HG02973 (cell line): ENCODE measurements around the gene HRH4.
A peak's percentile ranks its signal among the peaks of the same experiment; 100 is the strongest.

Experiments
- ATAC-seq: cut with Tn5 transposase; IDR thresholded peaks from one replicate; pipeline ENCODE4 v1.9.1; 2021; ENCODE audit warnings: moderate library complexity; ENCODE audit not compliant: unreplicated experiment

The HRH4 gene, protein sequence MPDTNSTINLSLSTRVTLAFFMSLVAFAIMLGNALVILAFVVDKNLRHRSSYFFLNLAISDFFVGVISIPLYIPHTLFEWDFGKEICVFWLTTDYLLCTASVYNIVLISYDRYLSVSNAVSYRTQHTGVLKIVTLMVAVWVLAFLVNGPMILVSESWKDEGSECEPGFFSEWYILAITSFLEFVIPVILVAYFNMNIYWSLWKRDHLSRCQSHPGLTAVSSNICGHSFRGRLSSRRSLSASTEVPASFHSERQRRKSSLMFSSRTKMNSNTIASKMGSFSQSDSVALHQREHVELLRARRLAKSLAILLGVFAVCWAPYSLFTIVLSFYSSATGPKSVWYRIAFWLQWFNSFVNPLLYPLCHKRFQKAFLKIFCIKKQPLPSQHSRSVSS

GRCh38 chr18:24460388-24460787 lies at the start of gene HRH4:
Gene HRH4 (plus strand): TSS chr18:24460637. CDS start chr18:24460729, 92 bp downstream.
- ATAC-seq, result no peak

DNA sequence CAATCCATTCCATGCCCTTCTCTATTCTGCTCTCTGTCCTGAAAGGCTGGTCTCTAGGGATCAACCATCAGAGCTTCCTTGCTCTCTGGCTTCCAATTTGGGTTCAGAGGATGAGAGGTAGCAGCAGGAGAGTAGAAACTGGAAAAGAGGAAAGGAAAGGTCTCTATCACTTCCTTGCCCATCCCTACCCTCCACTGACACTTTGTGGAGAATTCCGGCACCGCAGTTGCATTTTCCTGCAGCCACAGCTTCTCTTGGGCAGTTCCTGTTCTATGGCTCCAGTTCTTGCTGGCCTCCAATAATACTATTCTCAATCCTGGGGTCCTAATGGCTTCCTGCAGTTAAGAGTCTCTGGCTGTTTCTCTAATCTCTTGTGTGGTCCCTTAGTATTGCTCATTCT lies 47.3 kb upstream of the HRH4 start:
- ATAC-seq, result no peak

DNA sequence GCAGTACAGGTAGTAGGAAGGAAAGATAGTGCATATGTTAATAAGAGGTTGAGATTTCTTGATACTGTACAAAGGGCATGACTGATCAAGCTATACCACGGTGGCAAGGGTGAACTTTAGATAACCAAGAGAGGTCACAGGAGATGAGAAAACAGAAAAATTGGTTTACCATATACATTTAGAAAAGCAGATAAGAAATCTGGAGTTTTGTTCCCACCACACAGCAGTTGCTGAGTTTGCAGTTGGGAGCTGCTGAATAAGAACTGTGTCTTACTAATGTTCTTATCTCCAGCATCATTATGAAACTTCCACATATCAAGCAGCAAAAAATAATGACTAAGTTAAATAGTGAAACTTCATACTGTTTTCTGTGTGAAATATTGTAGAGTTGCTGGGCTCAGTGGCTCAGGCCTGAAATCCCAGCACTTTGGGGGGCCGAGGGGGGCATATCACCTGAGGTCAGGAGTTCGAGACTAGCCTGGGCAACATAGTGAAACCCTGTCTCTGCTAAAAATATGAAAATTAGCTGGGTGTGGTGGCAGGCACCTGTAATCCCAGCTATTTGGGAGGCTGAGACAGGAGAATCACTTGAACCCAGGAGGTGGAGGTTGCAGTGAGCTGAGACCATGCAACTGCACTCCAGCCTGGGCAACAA lies 46.0 kb upstream of the HRH4 start:
- ATAC-seq, result no peak

GRCh38 chr18:24417480-24417879 lies 43.0 kb upstream of the HRH4 start:
- ATAC-seq, result no peak

DNA sequence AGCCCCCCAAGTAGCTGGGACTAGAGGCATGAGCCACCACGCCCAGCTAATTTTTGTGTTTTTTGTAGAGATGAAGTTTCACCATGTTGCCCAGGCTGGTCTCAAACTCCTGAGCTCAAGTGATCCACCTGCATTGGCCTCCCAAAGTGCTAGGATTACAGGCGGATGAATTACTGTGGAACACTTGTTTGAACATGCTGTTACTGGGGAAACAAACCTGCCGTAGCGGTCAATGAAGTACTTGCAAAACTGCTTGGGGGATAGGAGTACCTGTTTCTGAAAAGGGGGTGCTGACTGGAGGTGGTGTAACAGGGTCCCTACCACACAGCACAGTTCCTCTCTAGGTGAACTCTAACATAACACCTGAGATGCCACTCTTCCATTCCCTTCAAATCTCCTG lies 39.9 kb upstream of the HRH4 start:
- no peak for ATAC-seq

DNA sequence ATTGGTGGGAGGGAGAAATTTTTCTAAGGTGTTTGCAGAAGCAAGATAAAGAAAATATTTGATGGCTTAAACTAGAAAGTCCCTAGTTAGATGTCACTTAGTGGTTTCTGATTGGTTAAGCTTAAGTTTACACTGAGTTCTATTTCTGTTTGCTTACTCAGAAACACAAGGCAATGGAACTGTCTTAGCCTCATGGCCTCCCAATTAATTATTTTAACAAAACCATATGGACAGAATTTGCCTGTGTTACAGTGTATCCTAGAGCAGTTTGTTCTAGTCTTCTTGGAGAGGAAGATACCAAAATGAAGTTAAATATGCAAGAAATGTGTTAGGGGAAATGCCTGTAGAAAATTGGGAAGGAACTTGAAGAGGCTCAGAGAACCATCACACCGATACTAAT lies 38.6 kb upstream of the HRH4 start:
- ATAC-seq, result no peak

- no peak for ATAC-seq
Measured at GRCh38 chr18:24426073-24426397, 34.4 kb upstream of the HRH4 start.

- peak; percentile 78 for ATAC-seq
Measured at GRCh38 chr18:24426398-24427294, 33.8 kb upstream of the HRH4 start, which contains the start of gene IMPACT. Gene IMPACT (plus strand): TSS chr18:24426670. CDS start chr18:24426757, 87 bp downstream.

DNA sequence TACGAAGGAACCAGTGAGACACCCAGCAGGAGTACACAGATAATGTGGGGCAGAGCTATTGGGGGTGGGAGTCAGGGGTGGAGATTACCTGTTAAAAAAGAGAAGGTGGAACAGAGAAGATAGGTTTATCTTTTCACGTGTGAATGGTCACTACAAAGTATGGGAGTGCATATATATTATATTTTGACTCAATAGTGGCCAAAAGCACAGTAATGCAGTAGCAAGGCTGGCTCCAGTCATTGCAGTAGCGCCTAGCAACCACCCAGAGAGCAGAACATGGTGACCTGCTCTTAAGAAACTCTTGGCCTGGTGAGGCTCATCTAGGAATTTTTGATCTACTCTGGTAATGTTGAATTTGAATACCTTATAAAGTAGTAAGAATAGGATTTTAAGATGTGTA lies 33.0 kb upstream of the HRH4 start:
- ATAC-seq, result no peak

DNA sequence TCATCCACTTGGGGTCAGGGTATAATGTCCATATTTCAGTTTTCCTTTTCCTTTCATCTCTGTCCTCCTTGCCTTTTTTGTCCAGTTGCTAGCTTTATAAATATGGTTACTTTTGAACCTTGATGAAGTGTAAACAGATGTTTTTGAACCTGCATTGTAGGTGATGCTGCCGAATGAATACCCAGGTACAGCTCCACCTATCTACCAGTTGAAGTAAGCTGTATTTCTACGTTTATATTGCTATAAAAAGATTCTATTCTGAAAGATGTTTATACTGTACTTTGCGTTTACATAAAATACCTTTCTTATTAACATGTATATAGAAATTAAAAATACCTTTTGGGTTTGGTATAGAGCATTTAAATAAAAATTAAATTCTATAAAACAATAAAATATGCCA lies 31.7 kb upstream of the HRH4 start:
- ATAC-seq, result no peak

DNA sequence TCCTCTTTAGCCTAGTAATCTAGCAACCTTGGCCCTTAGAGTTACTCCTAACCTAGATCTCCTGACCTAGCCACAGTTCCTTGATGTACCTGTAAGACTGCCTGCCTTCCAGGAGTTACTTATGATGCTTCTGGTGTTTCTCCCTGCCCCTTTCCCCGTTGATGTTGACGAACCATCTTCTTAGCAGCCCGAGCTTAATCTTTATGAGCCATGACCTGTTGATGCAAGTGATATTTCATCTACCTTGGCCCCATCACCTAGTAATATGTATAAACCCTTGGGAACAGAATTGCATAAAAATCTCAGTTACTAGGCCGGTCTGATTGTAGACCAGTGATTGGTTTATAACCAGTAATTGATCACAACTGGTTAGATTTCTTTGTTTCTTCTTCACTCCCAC lies 31.2 kb upstream of the HRH4 start:
- ATAC-seq, result no peak

DNA sequence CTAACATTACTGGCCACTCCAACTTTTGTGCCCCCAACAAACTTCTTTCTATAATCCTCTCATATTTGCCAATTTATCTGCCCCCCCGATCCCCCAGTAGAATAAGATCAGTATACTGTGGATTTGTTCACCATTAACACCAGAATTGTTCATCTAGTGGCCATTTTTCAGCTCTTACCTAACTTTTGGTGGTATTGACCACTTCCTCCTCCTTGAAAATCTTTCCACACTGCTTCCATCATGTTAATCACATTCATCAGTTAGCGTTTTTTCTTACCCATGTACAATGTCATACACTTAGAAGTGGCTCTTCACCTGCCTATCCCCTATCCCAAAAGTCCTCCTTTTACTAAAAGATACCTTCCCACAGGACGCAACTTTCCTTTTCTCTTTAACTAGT lies 27.8 kb upstream of the HRH4 start:
- ATAC-seq, result no peak

DNA sequence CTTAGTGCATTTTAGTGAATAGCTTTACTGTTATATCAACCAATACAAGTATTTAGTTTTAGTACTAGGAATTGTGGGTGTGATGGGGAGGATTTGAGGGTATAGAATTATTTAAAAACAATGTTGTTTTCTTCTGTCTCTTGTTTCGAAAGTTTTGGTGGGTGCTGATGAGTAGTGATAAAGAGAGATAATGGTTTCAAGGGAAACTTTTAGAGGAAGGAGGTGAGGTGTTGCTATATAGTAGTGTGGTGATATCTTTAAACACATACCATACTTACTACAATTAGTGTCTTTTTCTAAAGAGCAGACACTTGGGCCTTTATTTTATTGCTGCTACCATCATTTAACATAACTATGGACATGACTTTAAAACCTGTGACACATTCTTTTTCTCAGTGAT lies 23.5 kb upstream of the HRH4 start:
- no peak for ATAC-seq

GRCh38 chr18:24443870-24444269 lies 16.6 kb upstream of the HRH4 start:
- ATAC-seq, result peak; percentile 61

GRCh38 chr18:24446453-24446852 lies 14.0 kb upstream of the HRH4 start:
- peak; percentile 70 for ATAC-seq

DNA sequence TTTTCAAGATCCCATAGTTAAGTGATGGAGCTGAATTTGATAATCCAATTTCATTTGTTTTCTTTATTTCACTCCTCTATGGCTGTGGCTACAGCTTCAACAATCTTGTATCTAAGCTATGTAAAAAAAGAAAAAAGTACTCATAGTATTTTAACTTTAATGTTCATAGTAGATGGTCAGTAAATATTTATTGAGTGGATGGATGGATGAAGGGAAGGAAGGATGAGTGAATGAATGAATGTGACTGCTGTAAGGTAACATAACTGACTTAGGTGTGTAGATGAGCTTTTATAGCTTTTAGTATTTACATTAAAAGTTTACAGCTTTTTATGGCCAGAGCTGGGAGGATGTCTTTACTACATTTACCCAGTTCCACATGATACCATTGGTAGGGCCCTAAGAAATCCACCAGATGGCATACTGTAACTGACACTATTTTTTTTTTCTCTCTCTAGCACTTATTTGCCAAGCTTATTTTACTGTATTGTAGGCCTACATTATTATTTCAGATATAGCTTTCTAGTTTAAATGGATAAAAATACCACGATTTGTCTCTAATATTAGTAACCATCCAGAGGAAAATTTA lies 13.4 kb upstream of the HRH4 start:
- no peak for ATAC-seq

- no peak for ATAC-seq
Measured at GRCh38 chr18:24447961-24448360, 12.5 kb upstream of the HRH4 start.

DNA sequence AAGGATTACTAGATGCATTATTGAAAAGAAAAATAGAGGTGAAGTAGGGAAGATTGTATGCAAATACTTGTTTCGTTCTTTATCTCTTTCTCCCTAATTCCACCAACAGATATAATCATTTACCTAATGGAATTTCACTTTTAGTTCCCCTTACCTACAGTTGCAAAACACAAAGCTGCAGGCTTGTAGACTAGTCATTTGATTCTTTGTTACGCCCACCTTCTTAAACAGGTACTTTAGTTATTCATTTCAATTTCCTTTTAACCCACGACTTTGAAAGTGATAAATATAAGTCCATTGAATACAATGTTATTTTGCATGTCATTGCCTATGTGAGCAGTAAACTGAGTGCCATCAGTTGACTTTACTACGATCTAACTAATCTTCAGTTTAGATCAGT lies 3.9 kb upstream of the HRH4 start:
- peak; percentile 98 for ATAC-seq

DNA sequence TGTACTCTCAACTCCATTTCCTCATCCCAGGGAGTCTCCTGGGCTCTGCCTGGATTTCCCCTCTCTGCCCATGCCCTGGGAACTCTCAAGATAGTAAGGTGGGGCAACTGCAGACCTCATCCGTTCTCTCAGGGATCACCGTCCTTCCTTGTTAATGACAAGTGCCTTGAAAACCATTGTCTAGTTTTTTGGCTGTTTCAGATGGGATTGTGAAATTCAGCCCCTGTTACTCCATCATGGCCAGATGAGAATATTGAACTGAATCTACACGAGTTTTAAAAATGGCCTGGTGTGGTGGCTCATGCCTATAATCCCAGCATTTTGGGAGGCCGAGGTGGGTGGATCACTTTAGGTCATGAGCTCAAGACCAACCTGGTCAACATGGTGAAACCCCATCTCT lies 665 bp upstream of the HRH4 start:
- no peak for ATAC-seq

GRCh38 chr18:24461996-24462395 lies 1.6 kb downstream of the HRH4 start:
- no peak for ATAC-seq
